SK-N-SH (cell line): ENCODE measurements around the gene HRH1.

Experiments
- CTCF ChIP-seq: fragments of 200-600 bp; sonication (generic); IDR thresholded peaks from 2 replicates; pipeline ENCODE4 v1.6.1; 2017; ENCODE audit warnings: antibody characterized with exemption, mild to moderate bottlenecking, moderate library complexity
- FOXJ3 ChIP-seq: sonication (generic); formaldehyde crosslinking; IDR thresholded peaks from 2 replicates; pipeline ENCODE4 v1.5.1; 2020; ENCODE audit warnings: mild to moderate bottlenecking, missing genetic modification reagents
- PBX3 ChIP-seq: IDR thresholded peaks from 2 replicates; pipeline ENCODE4; 2012
- POLR2AphosphoS5 ChIP-seq: IDR thresholded peaks from 2 replicates; pipeline ENCODE4 v1.6.1; 2012; ENCODE audit warnings: low read depth, low read length
- REST ChIP-seq: IDR thresholded peaks from 2 replicates; pipeline ENCODE4 v1.6.1; 2012; ENCODE audit warnings: mild to moderate bottlenecking, low read depth, low read length, moderate library complexity
- SMC3 ChIP-seq: IDR thresholded peaks from 2 replicates; pipeline ENCODE4 v1.6.1; 2012; ENCODE audit warnings: low read depth, low read length, improper control_type of control experiment
- TAF1 ChIP-seq: IDR thresholded peaks from 2 replicates; pipeline ENCODE4 v1.6.1; 2012; ENCODE audit warnings: low read depth, mild to moderate bottlenecking, low read length, moderate library complexity, borderline replicate concordance
- TEAD4 ChIP-seq: IDR thresholded peaks from 2 replicates; pipeline ENCODE4 v1.4.0; 2012; ENCODE audit warnings: mild to moderate bottlenecking, borderline replicate concordance; ENCODE audit not compliant: insufficient read depth
- USF1 ChIP-seq: IDR thresholded peaks from 2 replicates; pipeline ENCODE4 v1.4.0; 2012; ENCODE audit warnings: low read depth, borderline replicate concordance

- no peak for TF ChIP-seq CTCF
- no peak for TF ChIP-seq REST
- no peak for TF ChIP-seq TEAD4
- no peak for TF ChIP-seq FOXJ3 (CRISPR knock-in tag)
- no peak for TF ChIP-seq POLR2AphosphoS5
- no peak for TF ChIP-seq USF1
- no peak for TF ChIP-seq SMC3
- no peak for TF ChIP-seq TAF1
- no peak for TF ChIP-seq PBX3
These were observed 120.4 kb downstream of the HRH1 start for GRCh38 chr3:11274566-11275142.
